Heart left ventricle (tissue), 16 donors: ENCODE measurements around the gene ZNF79. TPM values are rescaled to one million over a fixed set of nuclear protein-coding genes. Genes with fewer than 3 reads are reported as not detected.

Experiments
- ATAC-seq, 4 donors: fragments of 200-7000 bp; cut with Tn5 transposase; one replicate each; pipeline ENCODE4 v1.9.1; 2020 to 2022; ENCODE audit warnings: moderate library complexity in 4 of 4, mild to moderate bottlenecking in 3 of 4, moderate number of reproducible peaks in 1 of 4
- DNase-seq, 5 donors: peaks; one replicate each; pipeline ENCODE4 v3.0.0-alpha.2; 2020
- H3K27ac ChIP-seq, 12 donors: fragments of 200-600 bp; sonication (generic) in 4 of 12; one replicate each; pipeline versions ENCODE4 v1.5.0 to v1.8.0; 2016 to 2022; ENCODE audit warnings: mild to moderate bottlenecking in 2 of 12
- H3K27me3 ChIP-seq, 9 donors: fragments of 200-600 bp; sonication (generic) in 2 of 9; one replicate each; pipeline versions ENCODE4 v1.5.1 to v1.8.0; 2016 to 2022; ENCODE audit warnings: mild to moderate bottlenecking in 3 of 9
- H3K36me3 ChIP-seq, 9 donors: fragments of 200-600 bp; sonication (generic) in 2 of 9; one replicate each; pipeline versions ENCODE4 v1.5.0 to v1.8.0; 2018 to 2022; ENCODE audit warnings: mild to moderate bottlenecking in 2 of 9
- H3K4me1 ChIP-seq, 12 donors: fragments of 200-600 bp; sonication (generic) in 4 of 12; one replicate each; pipeline versions ENCODE4 v1.5.0 to v1.8.0; 2016 to 2022; ENCODE audit warnings: mild to moderate bottlenecking in 3 of 12
- H3K4me3 ChIP-seq, 12 donors: fragments of 200-600 bp; sonication (generic) in 4 of 12; one replicate each; pipeline versions ENCODE4 v1.5.0 to v1.8.0; 2017 to 2022; ENCODE audit warnings: mild to moderate bottlenecking in 9 of 12, moderate library complexity in 4 of 12
- H3K9me3 ChIP-seq, 12 donors: fragments of 200-600 bp; sonication (generic) in 4 of 12; one replicate each; pipeline versions ENCODE4 v1.5.0 to v1.8.0; 2016 to 2022; ENCODE audit warnings: mild to moderate bottlenecking in 1 of 12
- POLR2A ChIP-seq, 2 donors: fragments of 450-650 bp; IDR thresholded peaks; one replicate each; pipeline ENCODE4 v1.6.1; 2017; ENCODE audit warnings: antibody characterized with exemption in 2 of 2, mild to moderate bottlenecking in 2 of 2, moderate library complexity in 2 of 2
- WGBS, 4 donors: extraction: QIAGEN DNeasy Blood & Tissue Kit in 2 of 4; methylation state at CpG; one replicate each; pipeline versions ENCODE4 v1.1.5 to v1.1.7; 2013 to 2018; 5-methylcytosine and 5-hydroxymethylcytosine counted together
- intact Hi-C, 10 donors: fragments of 100-400 bp; cut with DNase I; formaldehyde crosslinking; loops; one replicate each; pipeline versions ENCODE4 v1.11.1 to v1.14.2; 2022
- polyA plus RNA-seq, 2 donors: library from polyadenylated mRNA; stranded (reverse); fragments of 200-250 nt; gene quantifications; one replicate each; pipeline ENCODE4 v1.2.3, GENCODE V29; 2013
- total RNA-seq, 9 donors: library from RNA; depleted of rRNA in 2 of 9; stranded (reverse); fragments of >200 nt in 2 of 9; fragmentation: NEBNext Ultra II Directional in 3 of 9; extraction: Animal tissue kit (Norgen Biotek cat#: 25700) in 3 of 9; gene quantifications; one replicate each; pipeline versions ENCODE4 v1.1.0 to v1.2.4, GENCODE V29; 2016 to 2023
- TF ChIP-seq, protein P1 (sequence below), 12 donors: fragments of 200-600 bp; sonication (generic) in 4 of 12; IDR thresholded peaks; one replicate each; pipeline versions ENCODE4 v1.5.0 to v1.8.0; 2018 to 2022; ENCODE audit warnings: antibody characterized with exemption in 12 of 12, mild to moderate bottlenecking in 5 of 12
- donor health status: ischemic (EF 13 %, LVEDD 7.1; RV severe dilation, severe dysfunction).
- donor health status: healthy with polysubstance abuse.
- donor health status: DM: no; HTN: yes; CAD: no.
- donor health status: DM: no; HTN: no; CAD: no.
- donor health status: ischemic (EF 25% LVEDD 6.9; RV normal size, moderate dysfunction).
- donor health status: ischemic (EF 25% LVEDD 5.7; RV mildly dilated, moderate dysfunction).
- donor health status: healthy.
- donor health status: DM: yes; HTN: yes; CAD: no.
- donor health status: ischemic (EF 35%, LVEDD 5.7; RV mildly dilated, moderate dysfunction).
- donor health status: nonischemic (EF 11% LVEDD 7.7; RV severe dilation, severe dysfunction).
- donor health status: DM: yes; HTN: yes; CAD: no.
- donor health status: PGD.
- donor health status: ischemic (EF 29% LVEDD 5.4; RV normal size, mild dysfunction).
- donor health status: nonischemic (EF 23%, LVEDD 6.1; RV moderate dilation, normal function).

The ZNF79 gene
- total and polyA plus RNA-seq, 11 donors: 3.1 to 7.4 (median 5.6) TPM

DNA sequence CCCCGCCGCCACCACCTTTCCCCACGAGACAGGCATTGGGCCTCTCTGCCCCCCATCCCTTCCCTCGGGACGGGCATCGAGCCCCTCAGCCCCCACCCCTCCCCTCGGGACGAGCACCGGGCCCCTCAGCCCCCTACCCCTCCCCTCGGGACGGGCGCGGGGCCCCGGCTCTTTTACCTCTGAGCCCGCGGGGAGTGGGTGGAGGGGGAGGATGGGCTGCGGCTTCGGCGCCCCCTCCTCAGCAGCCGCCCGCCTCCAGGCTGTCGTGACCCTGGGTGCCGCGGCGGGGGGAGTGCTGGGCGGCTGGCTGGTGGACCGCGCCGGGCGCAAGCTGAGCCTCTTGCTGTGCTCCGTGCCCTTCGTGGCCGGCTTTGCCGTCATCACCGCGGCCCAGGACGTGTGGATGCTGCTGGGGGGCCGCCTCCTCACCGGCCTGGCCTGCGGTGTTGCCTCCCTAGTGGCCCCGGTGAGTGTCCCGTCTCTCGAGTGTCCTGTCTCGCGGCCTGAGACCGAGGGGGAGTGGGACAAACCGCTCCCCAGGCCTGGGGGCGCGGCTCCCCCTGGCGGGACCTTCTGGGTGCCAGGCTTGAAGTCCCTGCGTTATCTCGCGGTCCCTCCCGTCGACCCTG is 26.4 kb upstream of the ZNF79 start:
- Histone ChIP-seq H3K36me3 (peaks cover 0 to 34% (median 27%) of the 10 kb centered on the region in 9 donors), H3K27me3 (no peaks in the 10 kb centered on the region), H3K4me1 (peaks cover 0 to 26% (median 17%) of the 10 kb centered on the region in 12 donors), H3K27ac (peak overlapping the region; percentile 54 to 96 (median 82)), H3K4me3 (peak overlapping the region; percentile 66 to 96 (median 82)), H3K9me3 (no peaks in the 10 kb centered on the region)
- 0 to 1% (median 1%) methylated on average over 23 to 55 of the region's 55 CpGs for WGBS, 4 donors
- intact Hi-C loops: loop anchor here (2.0 to 10.0 kb wide), 10 partner anchors 27 to 180 kb away; partner anchors contain the start of genes LRSAM1 (in 1 of the 10), RPL12 (in 1 of the 10) and ZNF79 (in 1 of the 10)
- TF ChIP-seq, protein P1, sequence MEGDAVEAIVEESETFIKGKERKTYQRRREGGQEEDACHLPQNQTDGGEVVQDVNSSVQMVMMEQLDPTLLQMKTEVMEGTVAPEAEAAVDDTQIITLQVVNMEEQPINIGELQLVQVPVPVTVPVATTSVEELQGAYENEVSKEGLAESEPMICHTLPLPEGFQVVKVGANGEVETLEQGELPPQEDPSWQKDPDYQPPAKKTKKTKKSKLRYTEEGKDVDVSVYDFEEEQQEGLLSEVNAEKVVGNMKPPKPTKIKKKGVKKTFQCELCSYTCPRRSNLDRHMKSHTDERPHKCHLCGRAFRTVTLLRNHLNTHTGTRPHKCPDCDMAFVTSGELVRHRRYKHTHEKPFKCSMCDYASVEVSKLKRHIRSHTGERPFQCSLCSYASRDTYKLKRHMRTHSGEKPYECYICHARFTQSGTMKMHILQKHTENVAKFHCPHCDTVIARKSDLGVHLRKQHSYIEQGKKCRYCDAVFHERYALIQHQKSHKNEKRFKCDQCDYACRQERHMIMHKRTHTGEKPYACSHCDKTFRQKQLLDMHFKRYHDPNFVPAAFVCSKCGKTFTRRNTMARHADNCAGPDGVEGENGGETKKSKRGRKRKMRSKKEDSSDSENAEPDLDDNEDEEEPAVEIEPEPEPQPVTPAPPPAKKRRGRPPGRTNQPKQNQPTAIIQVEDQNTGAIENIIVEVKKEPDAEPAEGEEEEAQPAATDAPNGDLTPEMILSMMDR (IDR thresholded peaks at IDR 0.05): peak in 11 of 12 donors; percentile 32 to 61 (median 47)
- no peak for TF ChIP-seq POLR2A (IDR thresholded peaks at IDR 0.05)
- DNase-seq: peak; percentile 51 to 70 (median 60)
- peak in 2 of 4 donors; percentile 1 to 8 for ATAC-seq

- no peak for ATAC-seq
- Histone ChIP-seq H3K27ac (peak overlapping the region in 4 of 12 donors; percentile 82 to 96 (median 88)), H3K27me3 (no peaks in the 10 kb centered on the region), H3K36me3 (peaks cover 0 to 36% (median 22%) of the 10 kb centered on the region in 9 donors), H3K4me3 (peak overlapping the region in 11 of 12 donors; percentile 66 to 96 (median 82)), H3K4me1 (peaks cover 0 to 26% (median 17%) of the 10 kb centered on the region in 12 donors), H3K9me3 (no peaks in the 10 kb centered on the region)
- WGBS, 4 donors: 49 to 60% (median 50%) methylated on average over 5 of the region's 5 CpGs
- intact Hi-C loops: loop anchor here in 9 of 10 donors (2.0 to 10.0 kb wide), 7 partner anchors 83 to 181 kb away; no protein-coding TSS in a partner anchor
- peak in 1 of 5 donors; percentile 46 for DNase-seq
- no peak for TF ChIP-seq POLR2A (IDR thresholded peaks at IDR 0.05)
- TF ChIP-seq, protein P1 (IDR thresholded peaks at IDR 0.05): peak in 3 of 12 donors; percentile 1 to 3 (median 3)
These were observed 25.9 kb upstream of the ZNF79 start for GRCh38 chr9:127398275-127398647.

DNA sequence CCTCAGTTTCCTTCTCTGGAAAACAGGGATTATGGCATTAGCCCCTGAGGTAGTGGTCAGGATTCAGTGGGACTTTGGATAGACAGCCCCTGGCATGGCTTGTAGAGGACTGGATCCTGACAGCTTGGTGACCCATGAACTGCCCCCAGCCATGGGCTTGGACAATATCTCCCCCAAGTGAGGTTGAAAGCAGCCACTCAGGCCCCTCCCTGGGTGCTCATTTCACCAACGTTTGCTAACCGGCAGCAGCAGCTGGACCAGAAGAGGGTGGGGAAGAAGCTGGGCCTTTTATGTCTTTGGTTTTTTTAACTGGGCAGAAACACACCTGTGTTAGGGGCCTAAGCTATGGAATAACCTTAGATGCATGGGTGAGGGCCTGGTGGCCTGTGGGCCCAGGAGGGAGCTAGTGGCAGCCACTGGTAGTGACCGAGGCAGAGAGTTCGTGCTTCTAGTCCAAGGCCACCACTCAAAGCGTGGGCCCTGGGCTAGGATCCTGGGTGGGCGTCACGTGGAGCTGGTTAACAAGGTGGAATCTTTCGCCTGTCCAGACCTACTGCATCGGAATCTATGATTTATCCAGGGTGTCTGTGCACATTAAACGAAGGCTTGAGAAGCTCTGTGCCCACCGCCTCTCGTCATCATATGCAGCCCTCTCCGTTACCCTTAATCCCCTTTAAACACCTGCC is 25.3 kb upstream of the ZNF79 start:
- WGBS, 4 donors: 83 to 89% (median 86%) methylated on average over 13 of the region's 13 CpGs
- Histone ChIP-seq H3K9me3 (no peaks in the 10 kb centered on the region), H3K36me3 (peaks cover 0 to 40% (median 20%) of the 10 kb centered on the region in 9 donors), H3K4me1 (peaks cover 0 to 26% (median 17%) of the 10 kb centered on the region in 12 donors), H3K4me3 (peak overlapping the region in 6 of 12 donors; percentile 66 to 96 (median 88)), H3K27ac (peak overlapping the region in 1 of 12 donors; percentile 96), H3K27me3 (no peaks in the 10 kb centered on the region)
- intact Hi-C loops: loop anchor here in 9 of 10 donors (2.0 to 10.0 kb wide), 7 partner anchors 84 to 182 kb away; no protein-coding TSS in a partner anchor
- TF ChIP-seq, protein P1 (IDR thresholded peaks at IDR 0.05): no peak
- TF ChIP-seq POLR2A (IDR thresholded peaks at IDR 0.05): no peak
- DNase-seq (peak in 1 of 5 donors; percentile 48), ATAC-seq (no peak)
